Transverse colon (tissue), 4 donors: ENCODE data around the gene MCF2L2. TPM values are rescaled to one million over a fixed set of nuclear protein-coding genes. Genes with fewer than 3 reads are reported as not detected.

Source experiments
- DNase-seq: peaks from one replicate; pipeline ENCODE4 v3.0.0-alpha.2; 2019
- H3K27ac ChIP-seq, 4 donors: fragments of 200-600 bp; sonication (generic); 2 replicates each; pipeline ENCODE4 v1.5.1; 2016 to 2018; ENCODE audit warnings: inconsistent platforms in 4 of 4
- H3K27me3 ChIP-seq: fragments of 200-600 bp; sonication (generic); 2 replicates; pipeline ENCODE4 v1.5.1; 2017; ENCODE audit warnings: inconsistent platforms
- H3K36me3 ChIP-seq, 4 donors: fragments of 200-600 bp; sonication (generic); 2 replicates each; pipeline ENCODE4 v1.5.1; 2017 to 2019; ENCODE audit warnings: inconsistent platforms in 4 of 4
- H3K4me1 ChIP-seq, 4 donors: fragments of 200-600 bp; sonication (generic); 2 replicates each; pipeline ENCODE4 v1.5.1; 2017 to 2020; ENCODE audit warnings: inconsistent platforms in 4 of 4
- H3K4me3 ChIP-seq, 4 donors: fragments of 200-600 bp; sonication (generic); 1 replicate in 1 of 4; 2 replicates in 3 of 4; pipeline versions ENCODE4 v1.5.1 to v1.6.1; 2017 to 2019; ENCODE audit warnings: inconsistent platforms in 4 of 4
- H3K9me3 ChIP-seq, 2 donors: fragments of 200-600 bp; sonication (generic); 2 replicates each; pipeline ENCODE4 v1.5.1; 2017 to 2019; ENCODE audit warnings: inconsistent platforms in 2 of 2
- EP300 ChIP-seq: sonication (generic); formaldehyde crosslinking; IDR thresholded peaks from one replicate; pipeline ENCODE4 v1.6.1; 2017; ENCODE audit warnings: antibody characterized with exemption, low read depth
- POLR2A ChIP-seq: fragments of 450-650 bp; IDR thresholded peaks from one replicate; pipeline ENCODE4 v1.6.1; 2016; ENCODE audit warnings: antibody characterized with exemption, mild to moderate bottlenecking, moderate library complexity
- POLR2AphosphoS5 ChIP-seq, 3 donors: sonication (generic); formaldehyde crosslinking; IDR thresholded peaks; one replicate each; pipeline ENCODE4 v1.6.1; 2016; ENCODE audit warnings: antibody characterized with exemption in 3 of 3
- WGBS, 2 donors: methylation state at CpG; one replicate each; pipeline ENCODE4 v1.1.5; 2018; ENCODE audit warnings: low coverage in 1 of 2; 5-methylcytosine and 5-hydroxymethylcytosine counted together
- in situ Hi-C, 4 donors: fragments of 200-750 bp; cut with MboI; loops; one replicate each; pipeline versions ENCODE4 v1.15.0 to v1.15.1; 2017; ENCODE audit warnings: low sequenced_read_pairs in 3 of 4, low pct_ligation_motif_present in 1 of 4, low pct_unique_long_range_greater_than_20kb in 1 of 4
- intact Hi-C: fragments of 100-400 bp; cut with DNase I; formaldehyde crosslinking; loops from one replicate; pipeline ENCODE4 v1.15.1; 2023; ENCODE audit warnings: low total_unique reads
- total RNA-seq, 4 donors: library from RNA; depleted of rRNA; stranded (reverse); fragments of >200 nt; gene quantifications; one replicate each; pipeline ENCODE4 v1.1.0, GENCODE V29; 2016
- TF ChIP-seq, protein P1 (sequence below), 5 experiments: fragments of 200-600 bp in 3 of 5; fragments of 450-650 bp in 2 of 5; sonication (generic) in 3 of 5; IDR thresholded peaks; 1 replicate in 2 of 5; 2 replicates in 3 of 5; pipeline ENCODE4 v1.5.1; 2016 to 2017; ENCODE audit warnings: antibody characterized with exemption in 5 of 5, inconsistent platforms in 3 of 5, mild to moderate bottlenecking in 2 of 5, moderate library complexity in 1 of 5

MCF2L2 gene
- total RNA-seq, 4 donors from 2014 or later, result 0.20 to 3.7 (median 2.0) TPM

DNA sequence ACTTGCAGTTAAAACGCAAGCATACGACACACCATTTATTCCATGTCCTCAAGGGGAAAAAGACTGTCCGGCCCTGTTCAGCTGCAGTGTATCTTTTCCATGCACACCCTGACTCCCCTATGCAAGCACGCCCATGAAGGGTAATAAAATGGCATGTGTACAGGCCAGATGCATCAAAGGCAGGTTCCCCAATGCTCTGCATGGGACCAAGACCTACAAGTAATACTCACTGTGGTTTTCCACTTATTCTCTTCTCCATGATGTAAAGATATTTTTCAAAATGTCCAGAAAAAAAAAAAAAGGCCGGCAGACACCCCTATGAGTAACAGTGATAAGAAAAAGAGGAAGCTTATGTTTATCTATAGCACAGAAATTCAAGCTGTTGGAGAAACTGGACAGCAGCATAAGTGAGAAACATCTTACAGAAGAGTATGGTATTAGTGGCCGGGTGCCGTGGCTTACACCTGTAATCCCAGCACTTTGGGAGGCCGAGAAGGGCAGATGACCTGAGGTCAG, 70.8 kb downstream of the MCF2L2 start:
- TF ChIP-seq EP300 (no peak), POLR2A (no peak), POLR2AphosphoS5 (IDR thresholded peaks at IDR 0.05) (no peak)
- TF ChIP-seq, protein P1, sequence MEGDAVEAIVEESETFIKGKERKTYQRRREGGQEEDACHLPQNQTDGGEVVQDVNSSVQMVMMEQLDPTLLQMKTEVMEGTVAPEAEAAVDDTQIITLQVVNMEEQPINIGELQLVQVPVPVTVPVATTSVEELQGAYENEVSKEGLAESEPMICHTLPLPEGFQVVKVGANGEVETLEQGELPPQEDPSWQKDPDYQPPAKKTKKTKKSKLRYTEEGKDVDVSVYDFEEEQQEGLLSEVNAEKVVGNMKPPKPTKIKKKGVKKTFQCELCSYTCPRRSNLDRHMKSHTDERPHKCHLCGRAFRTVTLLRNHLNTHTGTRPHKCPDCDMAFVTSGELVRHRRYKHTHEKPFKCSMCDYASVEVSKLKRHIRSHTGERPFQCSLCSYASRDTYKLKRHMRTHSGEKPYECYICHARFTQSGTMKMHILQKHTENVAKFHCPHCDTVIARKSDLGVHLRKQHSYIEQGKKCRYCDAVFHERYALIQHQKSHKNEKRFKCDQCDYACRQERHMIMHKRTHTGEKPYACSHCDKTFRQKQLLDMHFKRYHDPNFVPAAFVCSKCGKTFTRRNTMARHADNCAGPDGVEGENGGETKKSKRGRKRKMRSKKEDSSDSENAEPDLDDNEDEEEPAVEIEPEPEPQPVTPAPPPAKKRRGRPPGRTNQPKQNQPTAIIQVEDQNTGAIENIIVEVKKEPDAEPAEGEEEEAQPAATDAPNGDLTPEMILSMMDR (IDR thresholded peaks at IDR 0.05), result no peak
- in situ Hi-C loops, result no loop called here
- Histone ChIP-seq H3K36me3 (no peaks in the 10 kb centered on the region), H3K27ac (no peak overlapping the region), H3K9me3 (no peaks in the 10 kb centered on the region), H3K4me1 (no peaks in the 10 kb centered on the region), H3K27me3 (no peaks in the 10 kb centered on the region), H3K4me3 (no peak overlapping the region)
- intact Hi-C loops, result no loop called here
- 82 to 85% methylated on average over 7 to 8 of the region's 8 CpGs for WGBS, 2 donors
- DNase-seq, result no peak

DNA sequence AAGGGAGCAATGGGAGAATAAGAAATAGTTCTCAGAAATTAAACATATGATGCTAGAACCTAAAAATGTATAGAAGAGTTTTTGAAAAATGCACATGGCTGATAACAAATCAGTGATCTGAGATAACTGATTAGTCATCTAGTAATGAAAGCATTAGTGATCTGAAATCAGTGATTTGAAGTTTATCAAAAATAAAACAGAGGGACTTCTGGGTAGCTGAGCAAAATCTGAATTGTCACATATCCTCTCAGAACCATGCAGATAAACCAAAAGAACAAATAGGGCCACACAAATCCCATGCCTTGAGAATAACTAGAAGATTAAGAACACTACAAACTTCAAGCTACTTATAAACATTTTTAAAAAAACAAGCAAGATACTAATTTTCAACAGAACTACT, 71.5 kb downstream of the MCF2L2 start:
- in situ Hi-C loops (no loop called here), intact Hi-C loops (no loop called here)
- Histone ChIP-seq H3K36me3 (no peaks in the 10 kb centered on the region), H3K9me3 (no peaks in the 10 kb centered on the region), H3K4me1 (no peaks in the 10 kb centered on the region), H3K27me3 (no peaks in the 10 kb centered on the region), H3K27ac (no peak overlapping the region), H3K4me3 (no peak overlapping the region)
- TF ChIP-seq POLR2A (no peak), EP300 (no peak)
- DNase-seq, result no peak

DNA sequence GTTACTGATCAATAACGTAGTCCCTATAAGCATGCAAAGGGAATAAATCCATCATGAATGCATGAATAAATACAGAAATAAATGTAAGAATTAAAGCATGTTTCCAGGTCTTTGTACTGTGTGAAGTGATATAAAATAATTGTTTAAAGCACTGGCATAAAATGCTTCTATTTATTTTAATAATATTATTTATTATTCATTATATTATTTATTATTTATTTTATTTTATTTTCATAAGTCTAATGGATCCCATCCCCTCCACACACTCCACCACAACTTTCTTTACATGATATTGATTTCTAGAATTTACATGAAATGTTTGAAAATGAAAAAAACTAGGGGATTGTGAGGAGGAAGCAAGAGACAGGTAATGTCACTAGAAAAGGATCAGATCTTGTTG, 73.5 kb downstream of the MCF2L2 start:
- Histone ChIP-seq H3K27ac (no peak overlapping the region), H3K36me3 (no peaks in the 10 kb centered on the region), H3K4me3 (no peak overlapping the region), H3K4me1 (peaks cover 0 to 8% (median 0%) of the 10 kb centered on the region in 4 donors), H3K27me3 (no peaks in the 10 kb centered on the region), H3K9me3 (no peaks in the 10 kb centered on the region)
- no peak for TF ChIP-seq EP300
- no peak for TF ChIP-seq POLR2A
- TF ChIP-seq, protein P1 (IDR thresholded peaks at IDR 0.05), result no peak
- TF ChIP-seq POLR2AphosphoS5 (IDR thresholded peaks at IDR 0.05), result no peak
- in situ Hi-C loops, result no loop called here
- no peak for DNase-seq
- 76 to 100% methylated on average over 1 of the region's 1 CpG for WGBS, 2 donors
- intact Hi-C loops, result no loop called here

DNA sequence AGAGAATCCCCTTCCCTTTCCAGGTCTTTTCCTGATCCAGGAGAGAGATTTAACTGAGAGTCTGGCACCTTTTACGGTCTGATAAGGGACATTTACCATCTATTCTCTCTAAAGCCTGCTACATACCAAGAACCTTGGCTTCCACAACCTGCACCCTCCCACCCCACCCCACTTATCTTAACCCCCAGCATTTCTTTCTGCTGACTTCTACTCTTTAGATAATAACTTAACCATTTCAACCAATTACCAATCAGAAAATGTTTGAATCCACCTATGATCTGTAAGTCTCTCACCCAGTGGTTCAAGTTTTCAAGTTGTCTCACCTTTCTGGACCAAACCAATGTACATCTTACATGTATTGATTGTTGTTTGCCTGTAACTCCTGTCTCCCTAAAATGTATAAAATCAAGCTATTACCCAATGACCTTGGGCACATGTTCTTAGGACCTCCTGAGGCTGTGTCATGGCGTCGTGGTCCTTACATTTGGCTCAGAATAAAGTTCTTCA, 74.0 kb downstream of the MCF2L2 start:
- no peak for DNase-seq
- peaks cover 0 to 13% (median 0%) of the 10 kb centered on the region in 4 donors for H3K4me1 ChIP-seq
- H3K9me3 ChIP-seq, result no peaks in the 10 kb centered on the region
- 92 to 95% methylated on average over 3 of the region's 3 CpGs for WGBS, 2 donors
- no peak for TF ChIP-seq POLR2A
- TF ChIP-seq, protein P1 (IDR thresholded peaks at IDR 0.05), result no peak
- TF ChIP-seq EP300, result no peak
- TF ChIP-seq POLR2AphosphoS5 (IDR thresholded peaks at IDR 0.05), result no peak
- no peak overlapping the region for H3K4me3 ChIP-seq
- in situ Hi-C loops, result no loop called here
- no peaks in the 10 kb centered on the region for H3K27me3 ChIP-seq
- H3K27ac ChIP-seq, result no peak overlapping the region
- intact Hi-C loops, result no loop called here
- H3K36me3 ChIP-seq, result no peaks in the 10 kb centered on the region

DNA sequence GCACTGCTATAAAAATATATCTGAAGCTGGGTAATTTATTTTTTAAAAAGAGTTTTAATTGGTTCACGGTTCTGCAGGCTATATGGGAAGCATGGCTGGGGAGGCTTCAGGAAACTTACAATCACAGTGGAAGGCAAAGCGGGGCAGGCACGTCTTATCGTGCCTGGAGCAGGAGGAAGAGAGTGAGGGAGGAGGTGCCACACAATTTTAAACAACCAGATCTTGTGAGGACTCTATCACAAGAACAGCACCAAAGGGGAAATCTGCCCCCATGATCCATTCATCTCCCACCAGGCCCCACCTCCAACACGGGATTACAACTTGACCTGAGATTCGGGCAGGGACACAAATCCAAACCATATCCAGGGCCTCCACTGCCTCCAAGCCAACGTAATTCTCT, 75.0 kb downstream of the MCF2L2 start:
- 83 to 85% methylated on average over 1 to 7 of the region's 7 CpGs for WGBS, 2 donors
- Histone ChIP-seq H3K27ac (no peak overlapping the region), H3K4me3 (no peak overlapping the region), H3K27me3 (no peaks in the 10 kb centered on the region), H3K36me3 (no peaks in the 10 kb centered on the region), H3K9me3 (no peaks in the 10 kb centered on the region), H3K4me1 (peaks cover 0 to 15% (median 0%) of the 10 kb centered on the region in 4 donors)
- in situ Hi-C loops (no loop called here), intact Hi-C loops (no loop called here)
- TF ChIP-seq POLR2AphosphoS5 (IDR thresholded peaks at IDR 0.05), result no peak
- TF ChIP-seq, protein P1 (IDR thresholded peaks at IDR 0.05), result no peak
- no peak for TF ChIP-seq EP300
- no peak for TF ChIP-seq POLR2A
- DNase-seq, result no peak
